ENCODE results near the gene MRPL20.

The MRPL20 gene

GRCh38 chr1:1423245-1423597, 16.1 kb upstream of the MRPL20 start:
- no peaks in the 10 kb centered on the region for H3K4me1 ChIP-seq (ENCODE audit: control insufficient read depth in 1 of 2, insufficient read depth in 1 of 2, low read depth in 1 of 2, low read length in 1 of 2)
- H3K9me3 ChIP-seq = no peaks in the 10 kb centered on the region
- no peak overlapping the region for H3K4me3 ChIP-seq (ENCODE audit: low read depth in 1 of 2, low read length in 1 of 2)
- TF ChIP-seq CTCF (IDR thresholded peaks at IDR 0.05) = no peak
- peaks cover 94% of the 10 kb centered on the region for H3K27me3 ChIP-seq
- H3K36me3 ChIP-seq = no peaks in the 10 kb centered on the region
- no peak overlapping the region for H3K27ac ChIP-seq

- Histone ChIP-seq H3K4me3 (ENCODE audit: low read depth in 1 of 2, low read length in 1 of 2) (no peak overlapping the region), H3K9me3 (no peaks in the 10 kb centered on the region), H3K27me3 (peaks cover 94% of the 10 kb centered on the region), H3K4me1 (ENCODE audit: control insufficient read depth in 1 of 2, insufficient read depth in 1 of 2, low read depth in 1 of 2, low read length in 1 of 2) (no peaks in the 10 kb centered on the region), H3K36me3 (no peaks in the 10 kb centered on the region), H3K27ac (no peak overlapping the region)
- no peak for TF ChIP-seq CTCF (IDR thresholded peaks at IDR 0.05)
These were observed 15.6 kb upstream of the MRPL20 start for GRCh38 chr1:1422465-1423244.

GRCh38 chr1:1421907-1422464, 14.9 kb upstream of the MRPL20 start:
- no peak overlapping the region for H3K4me3 ChIP-seq (ENCODE audit: low read depth in 1 of 2, low read length in 1 of 2)
- H3K9me3 ChIP-seq = no peaks in the 10 kb centered on the region
- H3K27ac ChIP-seq = no peak overlapping the region
- H3K27me3 ChIP-seq = peaks cover 91% of the 10 kb centered on the region
- H3K36me3 ChIP-seq = no peaks in the 10 kb centered on the region
- TF ChIP-seq CTCF (IDR thresholded peaks at IDR 0.05) = no peak
- H3K4me1 ChIP-seq (ENCODE audit: control insufficient read depth in 1 of 2, insufficient read depth in 1 of 2, low read depth in 1 of 2, low read length in 1 of 2) = no peaks in the 10 kb centered on the region

- Histone ChIP-seq H3K27me3 (peaks cover 88% of the 10 kb centered on the region), H3K4me1 (ENCODE audit: control insufficient read depth in 1 of 2, insufficient read depth in 1 of 2, low read depth in 1 of 2, low read length in 1 of 2) (no peaks in the 10 kb centered on the region), H3K36me3 (no peaks in the 10 kb centered on the region), H3K9me3 (no peaks in the 10 kb centered on the region), H3K4me3 (ENCODE audit: low read depth in 1 of 2, low read length in 1 of 2) (no peak within 1 kb of the TSS), H3K27ac (no peak within 1 kb of the TSS)
- no peak for TF ChIP-seq CTCF (IDR thresholded peaks at IDR 0.05)
These were observed 14.2 kb upstream of the MRPL20 start, which contains the start of gene ANKRD65 for GRCh38 chr1:1421147-1421906. Gene ANKRD65 (minus strand): TSS chr1:1421276. CDS start chr1:1421005, 271 bp downstream.

GRCh38 chr1:1420654-1421141, 13.6 kb upstream of the MRPL20 start:
- H3K27me3 ChIP-seq = peaks cover 85% of the 10 kb centered on the region
- no peaks in the 10 kb centered on the region for H3K4me1 ChIP-seq (ENCODE audit: control insufficient read depth in 1 of 2, insufficient read depth in 1 of 2, low read depth in 1 of 2, low read length in 1 of 2)
- no peak overlapping the region for H3K27ac ChIP-seq
- H3K9me3 ChIP-seq = no peaks in the 10 kb centered on the region
- H3K36me3 ChIP-seq = no peaks in the 10 kb centered on the region
- no peak overlapping the region for H3K4me3 ChIP-seq (ENCODE audit: low read depth in 1 of 2, low read length in 1 of 2)
- TF ChIP-seq CTCF (IDR thresholded peaks at IDR 0.05) = no peak
